Gastrocnemius medialis (tissue), 4 donors: Measurements from ENCODE around the gene ZIC2.

Experiments used
- POLR2A ChIP-seq, 2 donors: fragments of 450-650 bp; IDR thresholded peaks; one replicate each; pipeline ENCODE4 v1.6.1; 2017; ENCODE audit warnings: antibody characterized with exemption in 2 of 2, mild to moderate bottlenecking in 2 of 2, moderate library complexity in 2 of 2
- TF ChIP-seq, protein P1 (sequence below), 5 experiments: fragments of 450-650 bp in 3 of 5; fragments of 200-600 bp in 2 of 5; sonication (generic) in 2 of 5; IDR thresholded peaks in 4 of 5; conservative IDR thresholded peaks in 1 of 5; 1 replicate in 4 of 5; 2 replicates in 1 of 5; pipeline ENCODE4 v1.5.1; 2016 to 2019; ENCODE audit warnings: antibody characterized with exemption in 5 of 5, mild to moderate bottlenecking in 3 of 5, moderate library complexity in 3 of 5

DNA sequence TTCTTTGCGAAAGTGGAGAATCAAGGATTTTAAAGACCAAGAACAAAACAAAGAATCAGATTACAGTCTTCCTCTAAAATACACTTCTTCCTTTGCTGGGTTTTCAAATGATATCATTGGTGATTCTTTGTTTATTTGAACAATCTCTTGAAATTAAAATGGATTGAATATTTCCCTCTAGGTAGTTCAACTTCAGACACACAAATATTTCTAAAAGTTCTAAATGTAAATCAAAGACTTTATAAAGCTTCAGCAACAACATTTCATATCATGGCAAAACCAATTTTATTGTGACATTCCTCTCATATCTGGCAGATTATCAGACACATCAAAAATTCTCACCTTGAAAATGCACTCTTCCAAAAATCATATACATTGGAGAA lies 13.0 kb downstream of the ZIC2 start:
- TF ChIP-seq POLR2A (IDR thresholded peaks at IDR 0.05), result no peak
- TF ChIP-seq, protein P1, sequence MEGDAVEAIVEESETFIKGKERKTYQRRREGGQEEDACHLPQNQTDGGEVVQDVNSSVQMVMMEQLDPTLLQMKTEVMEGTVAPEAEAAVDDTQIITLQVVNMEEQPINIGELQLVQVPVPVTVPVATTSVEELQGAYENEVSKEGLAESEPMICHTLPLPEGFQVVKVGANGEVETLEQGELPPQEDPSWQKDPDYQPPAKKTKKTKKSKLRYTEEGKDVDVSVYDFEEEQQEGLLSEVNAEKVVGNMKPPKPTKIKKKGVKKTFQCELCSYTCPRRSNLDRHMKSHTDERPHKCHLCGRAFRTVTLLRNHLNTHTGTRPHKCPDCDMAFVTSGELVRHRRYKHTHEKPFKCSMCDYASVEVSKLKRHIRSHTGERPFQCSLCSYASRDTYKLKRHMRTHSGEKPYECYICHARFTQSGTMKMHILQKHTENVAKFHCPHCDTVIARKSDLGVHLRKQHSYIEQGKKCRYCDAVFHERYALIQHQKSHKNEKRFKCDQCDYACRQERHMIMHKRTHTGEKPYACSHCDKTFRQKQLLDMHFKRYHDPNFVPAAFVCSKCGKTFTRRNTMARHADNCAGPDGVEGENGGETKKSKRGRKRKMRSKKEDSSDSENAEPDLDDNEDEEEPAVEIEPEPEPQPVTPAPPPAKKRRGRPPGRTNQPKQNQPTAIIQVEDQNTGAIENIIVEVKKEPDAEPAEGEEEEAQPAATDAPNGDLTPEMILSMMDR (IDR thresholded peaks at IDR 0.05 in 4 of 5, conservative IDR thresholded peaks at IDR 0.05 in 1 of 5), result no peak
